Liver (tissue), 9 donors: Measurements from ENCODE around the gene FBXL4. TPM values are rescaled to one million over a fixed set of nuclear protein-coding genes. Genes with fewer than 3 reads are reported as not detected.

ENCODE experiments used
- DNase-seq: peaks from one replicate; pipeline ENCODE4 v3.0.0-alpha.2; 2017; ENCODE audit warnings: low spot score
- H3K27ac ChIP-seq, 2 donors: one replicate each; pipeline ENCODE4 v1.7.0; 2013; ENCODE audit warnings: inconsistent platforms in 2 of 2, low read length in 2 of 2, control low read depth in 1 of 2, low read depth in 1 of 2, mild to moderate bottlenecking in 1 of 2
- H3K27me3 ChIP-seq, 4 donors: one replicate each; pipeline versions ENCODE4 v1.6.1 to v1.7.0; 2013; ENCODE audit warnings: low read length in 3 of 4, inconsistent platforms in 1 of 4, mild to moderate bottlenecking in 1 of 4, moderate library complexity in 1 of 4; ENCODE audit not compliant: control insufficient read depth in 4 of 4, insufficient read depth in 4 of 4
- H3K36me3 ChIP-seq, 4 donors: one replicate each; pipeline versions ENCODE4 v1.6.1 to v1.7.0; 2013; ENCODE audit warnings: low read length in 3 of 4, mild to moderate bottlenecking in 3 of 4, low read depth in 1 of 4, moderate library complexity in 1 of 4; ENCODE audit not compliant: control insufficient read depth in 4 of 4, insufficient read depth in 3 of 4
- H3K4me1 ChIP-seq, 4 donors: one replicate each; pipeline versions ENCODE4 v1.6.1 to v1.7.0; 2013; ENCODE audit warnings: low read length in 3 of 4, mild to moderate bottlenecking in 3 of 4, moderate library complexity in 1 of 4; ENCODE audit not compliant: control insufficient read depth in 4 of 4, insufficient read depth in 4 of 4
- H3K4me3 ChIP-seq, 3 donors: one replicate each; pipeline versions ENCODE4 v1.6.1 to v1.7.0; 2013; ENCODE audit warnings: low read length in 3 of 3, control low read depth in 1 of 3, low read depth in 1 of 3, mild to moderate bottlenecking in 1 of 3
- H3K9ac ChIP-seq, 2 donors: one replicate each; pipeline ENCODE4 v1.7.0; 2013; ENCODE audit warnings: low read length in 2 of 2, mild to moderate bottlenecking in 2 of 2, moderate library complexity in 2 of 2, control low read depth in 1 of 2, low read depth in 1 of 2
- H3K9me3 ChIP-seq, 4 donors: one replicate each; pipeline versions ENCODE4 v1.6.1 to v1.7.0; 2013; ENCODE audit warnings: low read length in 3 of 4; ENCODE audit not compliant: control insufficient read depth in 4 of 4
- EGR1 ChIP-seq, 2 donors: IDR thresholded peaks; 2 replicates each; pipeline ENCODE4 v1.6.1; 2016 to 2018; ENCODE audit warnings: antibody characterized with exemption in 2 of 2, low read depth in 2 of 2
- FOXA1 ChIP-seq: IDR thresholded peaks from 2 replicates; pipeline ENCODE4 v1.6.1; 2016; ENCODE audit warnings: antibody characterized with exemption
- FOXA2 ChIP-seq: IDR thresholded peaks from 2 replicates; pipeline ENCODE4 v1.6.1; 2016; ENCODE audit warnings: antibody characterized with exemption
- GABPA ChIP-seq, 2 donors: IDR thresholded peaks in 1 of 2; conservative IDR thresholded peaks in 1 of 2; 2 replicates each; pipeline ENCODE4 v1.6.1; 2016; ENCODE audit warnings: antibody characterized with exemption in 2 of 2, mild to moderate bottlenecking in 1 of 2, moderate library complexity in 1 of 2
- HNF4A ChIP-seq, 2 donors: conservative IDR thresholded peaks; 2 replicates each; pipeline ENCODE4 v1.6.1; 2016; ENCODE audit warnings: antibody characterized with exemption in 2 of 2, mild to moderate bottlenecking in 2 of 2
- HNF4G ChIP-seq: IDR thresholded peaks from 2 replicates; pipeline ENCODE4 v1.6.1; 2016; ENCODE audit warnings: antibody characterized with exemption
- JUND ChIP-seq, 2 donors: IDR thresholded peaks; 2 replicates each; pipeline ENCODE4 v1.6.1; 2016; ENCODE audit warnings: antibody characterized with exemption in 2 of 2
- NR2F2 ChIP-seq: IDR thresholded peaks from 2 replicates; pipeline ENCODE4 v1.6.1; 2016; ENCODE audit warnings: antibody characterized with exemption
- RAD21 ChIP-seq, 2 donors: IDR thresholded peaks; 2 replicates each; pipeline ENCODE4 v1.6.1; 2016; ENCODE audit warnings: antibody characterized with exemption in 2 of 2, mild to moderate bottlenecking in 2 of 2
- REST ChIP-seq: IDR thresholded peaks from 2 replicates; pipeline ENCODE4 v1.6.1; 2016; ENCODE audit warnings: antibody characterized with exemption, mild to moderate bottlenecking
- RXRA ChIP-seq, 2 donors: IDR thresholded peaks; 2 replicates each; pipeline ENCODE4 v1.6.1; 2017 to 2018; ENCODE audit warnings: antibody characterized with exemption in 2 of 2, mild to moderate bottlenecking in 1 of 2
- SP1 ChIP-seq: IDR thresholded peaks from 2 replicates; pipeline ENCODE4 v1.6.1; 2018; ENCODE audit warnings: antibody characterized with exemption, mild to moderate bottlenecking
- TAF1 ChIP-seq: conservative IDR thresholded peaks from 2 replicates; pipeline ENCODE4 v1.6.1; 2016; ENCODE audit warnings: antibody characterized with exemption, mild to moderate bottlenecking
- YY1 ChIP-seq: IDR thresholded peaks from 2 replicates; pipeline ENCODE4 v1.6.1; 2016; ENCODE audit warnings: antibody characterized with exemption, mild to moderate bottlenecking
- ZBTB33 ChIP-seq: IDR thresholded peaks from 2 replicates; pipeline ENCODE4 v1.6.1; 2016; ENCODE audit warnings: antibody characterized with exemption
- WGBS: extraction: QIAGEN DNeasy Blood & Tissue Kit; methylation state at CpG from one replicate; pipeline ENCODE4 v1.1.7; 2013; 5-methylcytosine and 5-hydroxymethylcytosine counted together
- polyA plus RNA-seq, 2 donors: library from polyadenylated mRNA; stranded (reverse) in 1 of 2; unstranded in 1 of 2; fragments of 200-250 nt in 1 of 2; fragments of >200 nt in 1 of 2; fragmentation: Nextera tagmentation in 1 of 2; extraction: Ambion mirVana in 1 of 2; gene quantifications; one replicate each; pipeline versions ENCODE4 v1.2.1 to v1.2.3, GENCODE V29; 2013 to 2015
- total RNA-seq, 2 donors: library from RNA; depleted of rRNA; stranded (reverse); fragments of >200 nt; gene quantifications; one replicate each; pipeline ENCODE4 v1.2.3, GENCODE V29; 2014
- TF ChIP-seq, protein P1 (sequence below): fragments of 150-350 bp; IDR thresholded peaks from 2 replicates; pipeline ENCODE4 v1.5.1; 2017; ENCODE audit warnings: improper control_type of control experiment, low read depth, low read length; ENCODE audit not compliant: missing input control
- TF ChIP-seq, protein P2 (sequence below): IDR thresholded peaks from 2 replicates; pipeline ENCODE4 v1.6.1; 2016; ENCODE audit warnings: antibody characterized with exemption
- TF ChIP-seq, protein P3 (sequence below): IDR thresholded peaks from 2 replicates; pipeline ENCODE4 v1.6.1; 2016; ENCODE audit warnings: antibody characterized with exemption
- donor health status: healthy.
- donor health status: healthy.
- donor health status: healthy.
- donor health status: healthy.
- donor health status: healthy.

The FBXL4 gene
- total and polyA plus RNA-seq, 4 donors = 4.1 to 18.8 (median 14.0) TPM

- Histone ChIP-seq H3K27me3 (no peaks in the 10 kb centered on the region), H3K27ac (no peak overlapping the region), H3K9ac (no peak overlapping the region), H3K36me3 (peaks cover 2 to 7% (median 4%) of the 10 kb centered on the region in 4 donors), H3K9me3 (no peaks in the 10 kb centered on the region), H3K4me3 (no peak overlapping the region), H3K4me1 (no peaks in the 10 kb centered on the region)
- no peak for TF ChIP-seq HNF4A (conservative IDR thresholded peaks at IDR 0.05)
- no peak for TF ChIP-seq EGR1 (IDR thresholded peaks at IDR 0.05; ENCODE audit: low read depth in 2 of 2)
- TF ChIP-seq ZBTB33 = no peak
- no peak for TF ChIP-seq TAF1
- TF ChIP-seq RAD21 (IDR thresholded peaks at IDR 0.05) = no peak
- TF ChIP-seq YY1 = no peak
- TF ChIP-seq, protein P1, sequence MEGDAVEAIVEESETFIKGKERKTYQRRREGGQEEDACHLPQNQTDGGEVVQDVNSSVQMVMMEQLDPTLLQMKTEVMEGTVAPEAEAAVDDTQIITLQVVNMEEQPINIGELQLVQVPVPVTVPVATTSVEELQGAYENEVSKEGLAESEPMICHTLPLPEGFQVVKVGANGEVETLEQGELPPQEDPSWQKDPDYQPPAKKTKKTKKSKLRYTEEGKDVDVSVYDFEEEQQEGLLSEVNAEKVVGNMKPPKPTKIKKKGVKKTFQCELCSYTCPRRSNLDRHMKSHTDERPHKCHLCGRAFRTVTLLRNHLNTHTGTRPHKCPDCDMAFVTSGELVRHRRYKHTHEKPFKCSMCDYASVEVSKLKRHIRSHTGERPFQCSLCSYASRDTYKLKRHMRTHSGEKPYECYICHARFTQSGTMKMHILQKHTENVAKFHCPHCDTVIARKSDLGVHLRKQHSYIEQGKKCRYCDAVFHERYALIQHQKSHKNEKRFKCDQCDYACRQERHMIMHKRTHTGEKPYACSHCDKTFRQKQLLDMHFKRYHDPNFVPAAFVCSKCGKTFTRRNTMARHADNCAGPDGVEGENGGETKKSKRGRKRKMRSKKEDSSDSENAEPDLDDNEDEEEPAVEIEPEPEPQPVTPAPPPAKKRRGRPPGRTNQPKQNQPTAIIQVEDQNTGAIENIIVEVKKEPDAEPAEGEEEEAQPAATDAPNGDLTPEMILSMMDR = no peak
- no peak for TF ChIP-seq RXRA (IDR thresholded peaks at IDR 0.05)
- TF ChIP-seq GABPA (IDR thresholded peaks at IDR 0.05 in 1 of 2, conservative IDR thresholded peaks at IDR 0.05 in 1 of 2) = no peak
- TF ChIP-seq, protein P2, sequence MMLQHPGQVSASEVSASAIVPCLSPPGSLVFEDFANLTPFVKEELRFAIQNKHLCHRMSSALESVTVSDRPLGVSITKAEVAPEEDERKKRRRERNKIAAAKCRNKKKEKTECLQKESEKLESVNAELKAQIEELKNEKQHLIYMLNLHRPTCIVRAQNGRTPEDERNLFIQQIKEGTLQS = no peak
- TF ChIP-seq FOXA1 = no peak
- no peak for TF ChIP-seq FOXA2
- TF ChIP-seq REST = no peak
- TF ChIP-seq HNF4G = no peak
- no peak for TF ChIP-seq JUND (IDR thresholded peaks at IDR 0.05)
- no peak for TF ChIP-seq SP1
- no peak for TF ChIP-seq NR2F2
- TF ChIP-seq, protein P3, sequence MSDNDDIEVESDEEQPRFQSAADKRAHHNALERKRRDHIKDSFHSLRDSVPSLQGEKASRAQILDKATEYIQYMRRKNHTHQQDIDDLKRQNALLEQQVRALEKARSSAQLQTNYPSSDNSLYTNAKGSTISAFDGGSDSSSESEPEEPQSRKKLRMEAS = no peak
- no peak for DNase-seq
Observed at GRCh38 chr6:98880486-98880885, 67.3 kb downstream of the FBXL4 start.

DNA sequence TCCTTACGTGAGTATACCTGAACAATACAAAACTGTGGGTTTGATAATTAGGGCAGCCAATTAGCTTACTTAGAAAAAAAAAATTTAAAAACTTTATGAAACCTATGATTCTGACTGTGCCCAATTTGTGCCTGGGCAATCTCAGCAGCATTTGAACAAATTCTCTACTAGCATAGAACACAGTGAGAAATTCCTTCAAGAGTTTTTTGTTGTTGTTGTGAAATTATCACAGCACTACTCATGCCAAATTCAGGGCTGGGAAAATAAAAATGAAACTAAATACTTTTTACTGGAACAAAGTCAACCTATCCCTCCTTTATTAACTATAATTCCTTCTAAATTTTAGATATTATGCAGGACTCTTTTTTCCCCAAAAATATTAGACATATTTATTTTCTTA is 70.5 kb downstream of the FBXL4 start:
- DNase-seq = no peak
- Histone ChIP-seq H3K4me1 (no peaks in the 10 kb centered on the region), H3K9ac (no peak overlapping the region), H3K27me3 (no peaks in the 10 kb centered on the region), H3K27ac (no peak overlapping the region), H3K36me3 (peaks cover 2 to 5% (median 4%) of the 10 kb centered on the region in 4 donors), H3K4me3 (no peak overlapping the region), H3K9me3 (no peaks in the 10 kb centered on the region)
- no peak for TF ChIP-seq JUND (IDR thresholded peaks at IDR 0.05)
- no peak for TF ChIP-seq HNF4A (conservative IDR thresholded peaks at IDR 0.05)
- no peak for TF ChIP-seq FOXA1
- no peak for TF ChIP-seq RAD21 (IDR thresholded peaks at IDR 0.05)
- TF ChIP-seq HNF4G = no peak
- TF ChIP-seq REST = no peak
- TF ChIP-seq RXRA (IDR thresholded peaks at IDR 0.05) = no peak
- TF ChIP-seq GABPA (IDR thresholded peaks at IDR 0.05 in 1 of 2, conservative IDR thresholded peaks at IDR 0.05 in 1 of 2) = no peak
- TF ChIP-seq NR2F2 = no peak
- no peak for TF ChIP-seq TAF1
- TF ChIP-seq, protein P3 = no peak
- no peak for TF ChIP-seq SP1
- TF ChIP-seq ZBTB33 = no peak
- TF ChIP-seq EGR1 (IDR thresholded peaks at IDR 0.05; ENCODE audit: low read depth in 2 of 2) = no peak
- whole genome bisulfite sequencing = 95% methylated on average over 1 of the region's 1 CpG
